HG03521 (cell line): ENCODE results near the gene NOBOX.
"Not testable (repeated sequence)": the region's sequence is repeated elsewhere in the genome, so short reads cannot be mapped to it uniquely, and the experiment has no call there.

ENCODE experiments used
- ATAC-seq: cut with Tn5 transposase; IDR thresholded peaks from one replicate; pipeline ENCODE4 v1.9.1; 2021; ENCODE audit warnings: mild to moderate bottlenecking, moderate library complexity; ENCODE audit not compliant: unreplicated experiment

The NOBOX gene

GRCh38 chr7:144397086-144397485, 6.4 kb downstream of the NOBOX start:
- ATAC-seq: no peak

DNA sequence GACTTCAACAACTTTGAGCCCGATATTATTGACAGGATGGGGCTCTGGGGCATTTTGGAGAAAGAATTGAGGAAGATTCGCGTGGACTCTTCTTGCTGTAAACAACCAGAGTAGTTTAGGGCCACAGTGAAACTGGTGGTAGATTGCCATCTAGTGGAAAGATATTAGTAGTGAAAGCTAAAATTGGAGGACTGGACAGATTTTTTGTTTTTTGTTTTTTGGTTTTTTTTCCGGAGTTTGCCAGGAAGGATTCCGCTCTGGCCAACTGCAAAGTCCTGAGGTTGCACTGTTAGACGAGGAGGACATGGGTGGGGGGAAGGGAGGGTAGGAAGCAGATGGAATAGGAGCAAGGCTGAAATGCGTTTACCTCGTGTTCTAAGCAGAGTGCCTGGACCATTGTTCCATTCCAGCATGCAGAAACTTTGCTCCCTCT, 11.7 kb downstream of the NOBOX start:
- ATAC-seq: no peak

DNA sequence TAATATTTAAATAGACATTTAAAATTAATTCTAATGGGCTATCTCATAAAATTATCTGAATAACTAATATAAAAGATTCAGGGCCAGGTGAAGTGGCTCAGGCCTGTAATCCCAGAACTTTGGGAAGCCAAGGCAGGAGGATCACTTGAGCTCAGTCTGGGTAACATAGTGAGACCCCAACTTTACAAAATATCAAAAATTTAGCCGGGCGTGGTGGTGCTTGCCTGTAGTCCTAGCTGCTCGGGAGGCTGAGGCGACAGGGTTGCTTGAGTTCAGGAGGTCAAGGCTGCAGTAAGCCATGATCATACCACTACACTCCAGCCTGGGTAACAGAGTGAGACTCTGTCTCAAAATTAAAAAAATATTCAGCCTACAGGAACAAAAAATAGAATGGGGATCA, 12.5 kb downstream of the NOBOX start:
- no peak for ATAC-seq

GRCh38 chr7:144390481-144390880, 13.0 kb downstream of the NOBOX start:
- no peak for ATAC-seq

DNA sequence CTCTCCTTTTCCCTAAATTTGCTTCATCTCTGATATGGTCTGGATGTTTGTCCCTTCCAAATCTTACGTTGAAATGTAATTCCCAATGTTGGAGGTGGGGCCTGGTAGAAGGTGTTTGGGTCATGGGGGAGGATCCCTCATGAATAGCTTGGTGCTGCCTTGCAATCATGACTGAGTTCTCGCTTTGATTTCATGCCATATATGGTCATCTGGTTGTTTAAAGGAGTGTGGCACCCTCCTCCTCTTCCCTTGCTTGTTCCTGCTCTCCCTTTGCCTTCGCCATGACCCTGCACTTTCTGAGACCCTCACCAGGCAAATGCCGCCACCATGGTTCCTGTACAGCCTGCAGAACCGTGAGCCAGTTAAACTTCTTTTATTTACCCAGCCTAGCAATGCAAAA, 14.5 kb downstream of the NOBOX start:
- no peak for ATAC-seq

DNA sequence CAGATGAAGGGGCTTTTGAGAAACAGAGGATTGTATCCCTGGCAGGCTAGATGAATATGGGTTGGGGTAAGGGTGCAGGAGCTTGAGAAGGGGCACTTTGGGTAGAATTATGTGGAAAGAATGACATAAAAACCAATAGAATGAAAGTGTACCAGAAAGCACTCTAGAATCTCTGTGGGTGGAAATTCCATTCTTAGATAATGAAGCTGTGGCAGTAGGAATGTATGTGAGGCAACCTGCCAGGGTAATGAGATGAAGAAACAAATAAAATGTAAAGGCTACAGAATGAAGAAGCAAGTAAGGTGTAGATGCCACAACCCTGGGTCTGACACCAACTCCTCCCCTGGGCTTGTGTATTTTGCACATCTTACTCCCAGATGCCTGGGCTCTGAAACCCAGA, 16.8 kb downstream of the NOBOX start:
- no peak for ATAC-seq

GRCh38 chr7:144384555-144385245, 18.8 kb downstream of the NOBOX start:
- ATAC-seq: no peak

DNA sequence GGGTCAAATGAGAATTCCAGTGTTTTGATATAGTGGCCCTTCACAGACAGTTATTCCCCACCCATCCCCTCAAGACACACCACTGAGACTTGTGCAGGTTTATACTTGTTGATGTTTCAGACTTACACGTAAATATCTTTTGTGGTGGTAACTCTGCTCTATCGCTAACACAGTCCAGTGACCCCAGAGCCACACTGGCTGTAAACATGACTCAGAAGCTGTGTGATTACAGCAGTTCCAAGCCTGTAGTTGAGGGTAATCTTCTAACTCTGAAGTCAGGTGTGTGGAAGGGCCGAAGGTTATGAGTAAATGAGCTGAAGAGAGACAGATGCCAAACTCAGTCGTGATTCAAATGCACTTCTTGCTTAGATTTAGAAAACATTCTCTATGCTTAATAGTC, 19.4 kb downstream of the NOBOX start:
- peak; percentile 89 for ATAC-seq

DNA sequence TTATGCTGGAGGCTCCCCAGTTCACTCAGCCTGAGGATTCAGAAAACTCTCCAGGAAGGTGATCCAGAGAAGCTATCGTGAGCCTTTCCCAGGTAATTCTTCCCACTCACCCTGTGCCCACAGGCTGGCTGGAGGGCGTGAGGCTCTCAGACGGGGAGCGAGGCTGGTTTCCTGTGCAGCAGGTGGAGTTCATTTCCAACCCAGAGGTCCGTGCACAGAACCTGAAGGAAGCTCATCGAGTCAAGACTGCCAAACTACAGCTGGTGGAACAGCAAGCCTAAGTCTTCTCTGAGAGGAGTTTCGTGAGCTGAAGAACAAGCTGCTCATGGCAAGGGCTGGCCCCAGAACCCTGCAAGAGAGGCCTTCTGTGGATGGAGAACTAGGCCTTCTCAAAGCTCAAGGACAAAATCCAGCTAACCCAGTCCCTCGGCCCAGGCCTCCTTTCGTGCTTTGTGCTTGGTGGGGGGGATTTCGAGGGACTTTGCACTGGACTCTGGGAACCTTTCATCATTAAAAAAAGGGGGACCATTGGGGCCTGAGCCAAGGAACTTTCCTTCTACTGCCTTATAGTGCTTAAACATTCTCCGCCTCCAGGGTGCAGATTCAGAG, 23.6 kb downstream of the NOBOX start:
- ATAC-seq: no peak

DNA sequence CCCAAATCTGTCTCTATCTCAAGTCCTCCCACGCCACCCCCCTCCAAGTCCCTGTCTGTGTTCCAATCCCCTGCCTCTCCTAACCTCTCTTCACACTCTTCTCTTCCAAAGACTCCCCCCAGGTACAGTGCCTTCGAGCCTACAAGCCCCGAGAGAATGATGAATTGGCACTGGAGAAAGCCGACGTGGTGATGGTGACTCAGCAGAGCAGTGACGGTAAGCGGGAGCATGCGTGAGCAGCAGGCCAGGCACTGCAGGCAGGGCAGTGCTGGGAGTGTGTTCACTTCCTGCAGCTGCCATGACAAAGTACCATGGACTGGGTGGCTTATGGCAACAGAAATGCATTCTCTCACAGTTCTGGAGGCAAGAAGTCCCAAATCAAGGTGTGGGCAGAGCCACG, 24.8 kb downstream of the NOBOX start:
- ATAC-seq: no peak

DNA sequence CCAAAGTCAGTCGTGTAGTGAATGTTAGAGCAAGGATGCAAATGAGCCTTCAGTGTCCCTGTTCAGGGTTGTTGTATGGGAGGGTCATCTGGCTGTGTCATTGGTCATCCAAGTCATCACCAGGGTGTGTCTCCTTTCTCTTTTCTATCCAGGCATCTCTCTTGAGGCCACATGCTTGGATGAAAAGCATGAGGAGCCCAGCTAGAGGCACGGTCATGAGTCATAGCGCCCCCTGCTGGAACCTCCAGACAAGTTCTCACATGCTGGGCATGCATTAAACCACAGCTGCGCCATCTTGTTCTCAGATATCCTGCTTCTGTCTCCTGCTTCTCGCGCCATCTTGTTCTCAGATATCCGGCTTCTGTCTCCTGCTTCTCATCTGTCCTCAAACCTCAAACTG, 34.3 kb downstream of the NOBOX start:
- ATAC-seq: peak; percentile 44

GRCh38 chr7:144367250-144367649, 36.2 kb downstream of the NOBOX start:
- ATAC-seq: not testable (repeated sequence)

DNA sequence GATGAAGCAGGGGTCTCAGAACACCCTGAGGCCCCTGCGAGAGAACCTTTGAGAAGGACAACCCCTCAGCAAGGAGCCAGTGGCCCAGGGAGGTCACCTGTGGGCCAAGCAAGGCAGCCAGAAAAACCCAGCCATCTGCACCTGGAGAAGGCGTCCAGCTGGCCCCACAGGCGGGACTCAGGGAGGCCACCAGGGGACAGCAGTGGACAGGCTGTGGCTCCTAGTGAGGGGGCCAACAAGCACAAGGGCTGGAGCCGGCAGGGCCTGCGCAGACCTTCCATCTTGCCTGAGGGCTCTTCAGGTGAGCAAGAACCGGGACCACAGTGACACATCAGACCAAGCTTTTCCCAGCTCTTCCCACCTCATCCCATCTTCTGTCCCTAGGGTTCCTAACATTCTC, 38.0 kb downstream of the NOBOX start:
- ATAC-seq: not testable (repeated sequence)

DNA sequence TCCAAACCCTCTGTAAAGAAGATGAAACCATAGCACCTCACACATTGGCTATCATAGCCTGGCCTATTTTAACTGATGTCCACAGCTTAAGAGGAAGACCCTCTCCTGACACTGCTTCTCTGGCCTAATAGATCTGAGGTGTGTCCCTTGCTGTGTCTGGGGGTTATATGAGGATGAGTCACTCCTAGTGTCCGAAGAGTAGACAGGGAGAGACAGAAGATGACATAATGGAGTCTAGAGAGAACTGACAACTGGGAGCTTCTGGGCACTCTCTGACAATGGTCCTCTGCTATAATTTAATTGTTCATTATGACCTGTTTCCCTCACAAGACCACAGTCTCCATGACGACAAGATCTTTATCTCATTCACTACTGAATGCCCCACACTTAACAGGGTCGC, 41.4 kb downstream of the NOBOX start:
- ATAC-seq: not testable (repeated sequence)

DNA sequence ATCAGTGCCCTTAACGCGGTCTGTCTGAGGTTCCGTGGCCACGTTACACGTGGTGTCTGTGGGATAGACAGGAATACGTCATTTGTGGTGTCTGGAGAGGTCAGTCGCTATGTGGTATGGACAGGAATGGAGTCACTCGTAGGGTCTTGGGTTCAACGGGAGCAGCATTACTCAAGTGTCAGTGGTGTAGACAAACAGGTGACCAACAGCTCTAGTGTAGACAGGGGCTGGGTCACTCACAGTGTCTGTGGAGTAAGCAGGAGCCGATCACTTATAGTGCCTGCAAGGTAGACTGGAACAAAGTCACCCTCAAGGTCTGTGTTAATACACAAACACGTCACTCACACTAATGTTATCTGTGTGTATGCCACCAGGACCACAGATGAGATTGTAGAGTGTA, 46.6 kb downstream of the NOBOX start:
- ATAC-seq: not testable (repeated sequence)

DNA sequence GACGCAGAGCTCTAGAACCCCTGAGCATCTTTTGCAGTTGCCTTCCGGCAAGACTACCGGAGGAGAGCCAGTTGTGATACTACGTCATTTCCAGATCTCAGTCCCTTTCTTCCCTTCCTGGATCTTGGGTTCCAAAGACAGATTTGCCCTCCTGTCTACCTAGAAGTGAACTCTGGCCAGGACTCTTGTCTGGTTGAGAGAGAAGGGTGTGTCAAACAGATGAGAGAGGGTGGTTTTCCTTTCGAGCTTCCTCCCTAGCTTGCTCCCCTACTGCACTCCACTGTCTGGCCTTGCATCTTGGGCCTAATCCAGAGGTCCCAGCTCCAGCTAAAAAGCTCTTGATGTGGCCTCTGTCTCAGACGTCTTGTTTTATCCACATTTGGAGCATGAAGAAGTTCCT, 47.3 kb downstream of the NOBOX start:
- not testable (repeated sequence) for ATAC-seq

GRCh38 chr7:144355176-144355822, 48.2 kb downstream of the NOBOX start, which contains the start of gene ARHGEF5:
TSS of gene ARHGEF5 (plus strand) at chr7:144355402. CDS start at chr7:144362670, 7,268 bp downstream.
- ATAC-seq: peak; percentile 77

DNA sequence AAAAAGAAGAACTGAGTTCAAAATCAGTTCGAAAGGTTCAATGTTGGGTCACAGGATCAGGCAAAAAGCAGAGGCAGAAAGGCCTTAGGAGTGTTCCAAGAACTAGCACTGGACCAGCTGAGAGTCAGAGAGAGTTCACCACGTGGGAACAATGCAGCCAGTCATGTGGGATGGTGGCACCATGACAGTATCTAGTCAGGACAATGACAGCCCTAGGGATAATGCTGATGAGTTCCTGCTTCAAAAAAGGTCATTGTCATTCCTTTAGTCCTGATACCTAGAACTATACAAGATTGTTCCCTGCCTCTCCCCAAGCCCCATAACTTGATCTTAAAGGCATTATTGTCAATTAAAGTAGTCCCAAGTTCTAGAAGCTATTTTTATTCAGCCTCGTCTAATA, 51.8 kb downstream of the NOBOX start:
- not testable (repeated sequence) for ATAC-seq

DNA sequence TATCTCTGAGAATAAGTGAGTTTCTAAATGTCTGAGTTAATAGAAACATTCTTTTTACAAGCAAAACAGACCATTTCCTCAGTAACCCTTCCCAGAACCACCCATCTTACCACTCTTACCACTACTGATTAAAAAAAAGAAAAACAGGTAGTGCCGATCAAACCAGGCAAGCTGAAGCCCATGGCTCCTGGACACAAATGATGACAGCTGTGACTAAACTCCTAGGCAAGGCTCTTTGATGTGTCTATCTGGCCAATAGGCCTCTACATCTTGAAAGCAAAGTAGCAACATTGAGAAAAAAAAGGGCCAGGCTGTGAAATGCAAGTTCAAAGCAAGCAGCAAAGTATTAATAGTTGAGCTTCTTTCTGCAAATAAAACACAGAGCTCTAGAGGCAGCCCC, 54.9 kb downstream of the NOBOX start:
- not testable (repeated sequence) for ATAC-seq
